Duodenal mucosa (tissue), 2 donors: ENCODE data around the gene CELF3.

Experiments
- H3K27ac ChIP-seq: one replicate; pipeline ENCODE4 v1.7.0; 2013; ENCODE audit warnings: low read depth, low read length
- H3K27me3 ChIP-seq, 2 donors: one replicate each; pipeline ENCODE4 v1.7.0; 2013; ENCODE audit warnings: low read length in 2 of 2, control low read depth in 1 of 2; ENCODE audit not compliant: insufficient read depth in 2 of 2, control insufficient read depth in 1 of 2
- H3K36me3 ChIP-seq, 2 donors: one replicate each; pipeline ENCODE4 v1.7.0; 2013; ENCODE audit warnings: low read length in 2 of 2, control low read depth in 1 of 2; ENCODE audit not compliant: insufficient read depth in 2 of 2, control insufficient read depth in 1 of 2
- H3K4me1 ChIP-seq, 2 donors: one replicate each; pipeline ENCODE4 v1.7.0; 2013; ENCODE audit warnings: low read length in 2 of 2, control low read depth in 1 of 2; ENCODE audit not compliant: insufficient read depth in 2 of 2, control insufficient read depth in 1 of 2
- H3K4me3 ChIP-seq, 2 donors: one replicate each; pipeline ENCODE4 v1.7.0; 2013; ENCODE audit warnings: low read length in 2 of 2, low read depth in 1 of 2
- H3K9ac ChIP-seq, 2 donors: one replicate each; pipeline ENCODE4 v1.7.0; 2013; ENCODE audit warnings: low read length in 2 of 2, low read depth in 1 of 2
- H3K9me3 ChIP-seq, 2 donors: one replicate each; pipeline ENCODE4 v1.7.0; 2013; ENCODE audit warnings: low read length in 2 of 2, control low read depth in 1 of 2; ENCODE audit not compliant: control insufficient read depth in 1 of 2

The CELF3 gene

DNA sequence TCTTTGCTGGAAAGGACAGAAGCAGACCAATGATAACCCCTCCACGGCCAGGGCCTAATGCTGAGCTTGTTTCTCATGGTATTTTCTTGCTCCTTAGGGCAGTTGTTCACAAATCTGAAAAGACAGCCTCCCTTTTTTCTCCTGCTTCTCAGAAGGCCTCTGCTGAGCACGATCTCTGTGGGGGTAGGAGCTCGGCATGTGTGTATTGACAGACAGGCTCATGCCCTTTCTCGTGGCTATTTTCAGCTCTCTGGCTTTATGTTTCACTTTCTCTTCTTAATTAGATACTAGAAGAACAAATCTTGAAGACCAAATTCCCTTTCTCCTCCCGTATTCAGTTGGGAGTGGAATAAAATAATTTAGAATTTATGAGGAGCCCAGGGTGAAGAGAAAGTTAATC, 4.0 kb upstream of the CELF3 start:
- no peaks in the 10 kb centered on the region for H3K36me3 ChIP-seq
- H3K27me3 ChIP-seq: peaks cover 6 to 11% of the 10 kb centered on the region in 2 donors
- H3K4me3 ChIP-seq: peak overlapping the region; percentile 66 to 74
- H3K9ac ChIP-seq: peak overlapping the region; percentile 58 to 73
- H3K27ac ChIP-seq: peak overlapping the region; percentile 5
- no peaks in the 10 kb centered on the region for H3K9me3 ChIP-seq
- H3K4me1 ChIP-seq: peaks cover 18 to 19% of the 10 kb centered on the region in 2 donors

GRCh38 chr1:151720125-151720524, 3.5 kb upstream of the CELF3 start:
- H3K9ac ChIP-seq: peak overlapping the region; percentile 58 to 73
- peaks cover 6 to 11% of the 10 kb centered on the region in 2 donors for H3K27me3 ChIP-seq
- H3K9me3 ChIP-seq: no peaks in the 10 kb centered on the region
- peak overlapping the region; percentile 5 for H3K27ac ChIP-seq
- peaks cover 18 to 19% of the 10 kb centered on the region in 2 donors for H3K4me1 ChIP-seq
- H3K36me3 ChIP-seq: no peaks in the 10 kb centered on the region
- H3K4me3 ChIP-seq: peak overlapping the region; percentile 66 to 74

GRCh38 chr1:151718666-151719065, 2.1 kb upstream of the CELF3 start:
- H3K4me1 ChIP-seq: peaks cover 20 to 22% of the 10 kb centered on the region in 2 donors
- no peak overlapping the region for H3K4me3 ChIP-seq
- no peak overlapping the region for H3K27ac ChIP-seq
- no peaks in the 10 kb centered on the region for H3K36me3 ChIP-seq
- H3K9ac ChIP-seq: no peak overlapping the region
- peaks cover 6 to 11% of the 10 kb centered on the region in 2 donors for H3K27me3 ChIP-seq
- no peaks in the 10 kb centered on the region for H3K9me3 ChIP-seq

GRCh38 chr1:151718011-151718431, 1.4 kb upstream of the CELF3 start:
- Histone ChIP-seq H3K4me1 (peaks cover 26 to 28% of the 10 kb centered on the region in 2 donors), H3K9ac (no peak overlapping the region), H3K4me3 (no peak overlapping the region), H3K27me3 (peaks cover 6 to 11% of the 10 kb centered on the region in 2 donors), H3K27ac (no peak overlapping the region), H3K9me3 (no peaks in the 10 kb centered on the region), H3K36me3 (no peaks in the 10 kb centered on the region)

- Histone ChIP-seq H3K27me3 (peaks cover 6 to 11% of the 10 kb centered on the region in 2 donors), H3K36me3 (no peaks in the 10 kb centered on the region), H3K4me1 (peaks cover 33 to 35% of the 10 kb centered on the region in 2 donors), H3K9ac (no peak overlapping the region), H3K9me3 (no peaks in the 10 kb centered on the region), H3K27ac (no peak overlapping the region), H3K4me3 (no peak overlapping the region)
Observed at GRCh38 chr1:151716405-151716762, 219 bp downstream of the CELF3 start.

DNA sequence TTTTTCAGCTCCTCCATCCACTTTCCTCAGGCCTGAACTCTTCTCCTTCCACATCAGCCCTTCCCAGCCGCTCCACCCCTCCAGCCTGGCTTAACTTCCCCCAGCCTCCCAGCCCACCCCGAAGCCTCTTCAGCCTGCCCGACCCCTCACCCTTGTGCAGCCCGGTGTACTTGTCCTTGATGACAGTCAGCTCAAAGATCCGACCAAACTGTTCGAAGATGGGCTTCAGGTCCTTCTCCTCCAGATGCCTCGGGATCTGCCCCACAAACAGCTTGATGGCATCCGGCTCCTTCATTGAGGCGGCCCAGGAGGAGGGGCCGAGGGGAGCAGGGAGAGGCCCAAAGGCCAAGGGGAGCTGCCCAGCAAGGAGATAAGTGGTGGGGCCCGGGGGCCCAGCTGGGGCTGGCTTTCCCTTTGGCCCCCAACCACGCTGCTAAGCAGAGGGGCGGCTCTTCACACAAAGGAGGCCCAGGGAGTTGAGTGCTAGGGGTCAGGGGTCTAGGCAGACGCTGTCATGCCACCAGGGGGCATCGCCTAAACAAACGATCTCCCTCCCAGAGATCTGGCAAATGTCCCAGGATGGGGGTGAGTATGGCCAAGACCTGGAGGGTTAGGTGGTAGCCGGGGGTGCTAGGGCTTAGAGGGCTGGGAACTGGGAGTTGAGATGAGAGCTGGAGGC, 738 bp downstream of the CELF3 start:
- Histone ChIP-seq H3K4me1 (peaks cover 31 to 33% of the 10 kb centered on the region in 2 donors), H3K9me3 (no peaks in the 10 kb centered on the region), H3K9ac (no peak overlapping the region), H3K27ac (no peak overlapping the region), H3K4me3 (no peak overlapping the region), H3K36me3 (no peaks in the 10 kb centered on the region), H3K27me3 (peaks cover 6 to 11% of the 10 kb centered on the region in 2 donors)

GRCh38 chr1:151714820-151715725, 1.5 kb downstream of the CELF3 start:
- Histone ChIP-seq H3K4me3 (no peak overlapping the region), H3K9me3 (no peaks in the 10 kb centered on the region), H3K27me3 (peaks cover 6 to 11% of the 10 kb centered on the region in 2 donors), H3K36me3 (no peaks in the 10 kb centered on the region), H3K27ac (no peak overlapping the region), H3K9ac (no peak overlapping the region), H3K4me1 (peaks cover 23 to 25% of the 10 kb centered on the region in 2 donors)

DNA sequence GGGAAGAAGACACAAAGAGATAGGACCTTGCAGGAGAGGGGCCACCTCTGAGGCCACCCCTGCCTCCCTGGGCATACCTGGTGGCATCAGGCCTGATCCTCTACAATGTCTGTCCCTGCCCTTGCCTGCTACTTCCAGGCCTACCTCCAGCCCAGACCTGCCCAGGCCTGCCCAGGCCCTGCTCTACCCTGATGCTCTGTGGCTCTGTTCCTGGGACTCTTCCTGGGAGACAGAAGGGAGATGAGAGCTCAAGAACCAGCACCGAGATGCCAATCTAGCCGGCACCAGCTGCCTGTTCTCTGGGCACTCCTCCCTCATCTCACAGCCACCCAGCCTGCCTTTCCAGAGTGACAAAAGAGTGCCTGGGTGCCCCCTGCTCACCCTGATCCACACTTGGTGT, 2.7 kb downstream of the CELF3 start:
- H3K9me3 ChIP-seq: no peaks in the 10 kb centered on the region
- peaks cover 6 to 11% of the 10 kb centered on the region in 2 donors for H3K27me3 ChIP-seq

GRCh38 chr1:151713044-151713443, 3.6 kb downstream of the CELF3 start:
- Histone ChIP-seq H3K9me3 (no peaks in the 10 kb centered on the region), H3K4me3 (peak overlapping the region; percentile 50 to 52), H3K27ac (no peak overlapping the region), H3K9ac (peak overlapping the region in 1 of 2 donors; percentile 10), H3K36me3 (no peaks in the 10 kb centered on the region), H3K27me3 (peaks cover 6 to 11% of the 10 kb centered on the region in 2 donors), H3K4me1 (peaks cover 22% of the 10 kb centered on the region in 2 donors)

More for the DNA sequence above, 2.7 kb downstream of the CELF3 start:
- H3K4me1 ChIP-seq: peaks cover 22% of the 10 kb centered on the region in 2 donors
- H3K36me3 ChIP-seq: no peaks in the 10 kb centered on the region
- no peak overlapping the region for H3K9ac ChIP-seq
- H3K4me3 ChIP-seq: no peak overlapping the region
- H3K27ac ChIP-seq: no peak overlapping the region

DNA sequence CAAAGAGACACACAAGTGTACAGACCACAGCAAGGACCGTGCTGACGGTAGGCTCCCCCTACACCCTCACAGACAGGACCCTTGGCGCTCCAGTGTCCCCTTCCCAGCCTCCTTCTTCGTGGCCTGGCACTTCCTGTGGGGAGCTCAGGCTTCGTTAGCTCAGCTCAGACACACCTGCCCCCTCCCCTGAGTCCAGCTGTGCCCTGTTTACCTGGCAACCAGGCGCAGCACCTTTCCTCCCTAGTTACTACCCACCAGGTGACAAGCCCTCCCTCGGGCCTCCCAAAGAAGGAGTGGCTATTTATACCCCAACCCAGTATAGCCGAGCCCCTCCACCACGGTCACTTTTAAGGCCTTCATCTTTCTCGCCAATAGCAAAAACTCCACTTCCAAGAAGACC, 4.7 kb downstream of the CELF3 start:
- Histone ChIP-seq H3K4me1 (peaks cover 22% of the 10 kb centered on the region in 2 donors), H3K4me3 (no peak overlapping the region), H3K27ac (no peak overlapping the region), H3K9me3 (no peaks in the 10 kb centered on the region), H3K36me3 (no peaks in the 10 kb centered on the region), H3K27me3 (peaks cover 0 to 5% of the 10 kb centered on the region in 2 donors), H3K9ac (no peak overlapping the region)
